ENCODE measurements around the gene RNF130.

DNA sequence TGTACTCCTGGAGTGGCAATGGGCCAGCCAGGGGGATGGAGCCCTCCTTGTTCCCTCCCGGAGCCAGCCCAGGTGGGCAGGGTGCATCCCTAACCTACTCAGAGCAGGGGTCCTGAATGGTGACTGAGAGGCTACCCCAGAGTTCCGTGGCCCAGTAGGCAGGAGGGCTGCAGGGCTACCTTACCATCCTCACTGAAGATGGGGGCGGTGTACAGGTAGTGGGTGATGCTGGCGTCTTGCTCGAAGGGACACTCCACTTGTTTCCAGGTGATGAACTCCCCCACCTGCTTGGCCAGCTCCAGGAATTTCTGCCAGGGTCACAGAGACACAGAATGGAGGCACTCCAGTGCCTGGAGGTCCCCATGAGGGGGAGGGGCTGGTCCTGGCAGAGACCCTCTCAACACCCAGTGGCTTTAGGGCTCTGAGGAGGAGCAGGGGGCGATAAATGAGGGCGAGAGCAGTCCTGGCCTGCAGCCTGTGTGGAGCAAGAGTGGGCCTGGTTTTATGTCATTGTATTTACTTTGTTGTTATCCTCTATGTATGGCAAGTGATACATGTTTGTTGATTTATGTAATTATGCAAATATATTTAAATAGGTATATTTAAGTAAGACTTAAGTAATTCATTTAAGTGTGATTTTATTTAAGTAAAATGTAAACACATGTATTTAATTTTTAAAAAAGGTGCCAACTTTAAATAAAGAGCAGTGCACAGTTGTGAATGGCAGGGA lies 39.9 kb upstream of the RNF130 start:
- TF ChIP-seq, protein P1, sequence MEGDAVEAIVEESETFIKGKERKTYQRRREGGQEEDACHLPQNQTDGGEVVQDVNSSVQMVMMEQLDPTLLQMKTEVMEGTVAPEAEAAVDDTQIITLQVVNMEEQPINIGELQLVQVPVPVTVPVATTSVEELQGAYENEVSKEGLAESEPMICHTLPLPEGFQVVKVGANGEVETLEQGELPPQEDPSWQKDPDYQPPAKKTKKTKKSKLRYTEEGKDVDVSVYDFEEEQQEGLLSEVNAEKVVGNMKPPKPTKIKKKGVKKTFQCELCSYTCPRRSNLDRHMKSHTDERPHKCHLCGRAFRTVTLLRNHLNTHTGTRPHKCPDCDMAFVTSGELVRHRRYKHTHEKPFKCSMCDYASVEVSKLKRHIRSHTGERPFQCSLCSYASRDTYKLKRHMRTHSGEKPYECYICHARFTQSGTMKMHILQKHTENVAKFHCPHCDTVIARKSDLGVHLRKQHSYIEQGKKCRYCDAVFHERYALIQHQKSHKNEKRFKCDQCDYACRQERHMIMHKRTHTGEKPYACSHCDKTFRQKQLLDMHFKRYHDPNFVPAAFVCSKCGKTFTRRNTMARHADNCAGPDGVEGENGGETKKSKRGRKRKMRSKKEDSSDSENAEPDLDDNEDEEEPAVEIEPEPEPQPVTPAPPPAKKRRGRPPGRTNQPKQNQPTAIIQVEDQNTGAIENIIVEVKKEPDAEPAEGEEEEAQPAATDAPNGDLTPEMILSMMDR (IDR thresholded peaks at IDR 0.05; ENCODE audit: low read depth, low read length): no peak
- no peak for TF ChIP-seq EZH2phosphoT487 (IDR thresholded peaks at IDR 0.05; ENCODE audit: low read depth)
